ENCODE results near the gene TADA2B.
A peak's percentile ranks its signal among the peaks of the same experiment; 100 is the strongest.
"Not testable (repeated sequence)": the region's sequence is repeated elsewhere in the genome, so short reads cannot be mapped to it uniquely, and the experiment has no call there.

Gene TADA2B

GRCh38 chr4:7096236-7096635 is 53.1 kb downstream of the TADA2B start:
- no peak for TF ChIP-seq EZH2phosphoT487 (IDR thresholded peaks at IDR 0.05; ENCODE audit: borderline replicate concordance)
- TF ChIP-seq, protein P1, sequence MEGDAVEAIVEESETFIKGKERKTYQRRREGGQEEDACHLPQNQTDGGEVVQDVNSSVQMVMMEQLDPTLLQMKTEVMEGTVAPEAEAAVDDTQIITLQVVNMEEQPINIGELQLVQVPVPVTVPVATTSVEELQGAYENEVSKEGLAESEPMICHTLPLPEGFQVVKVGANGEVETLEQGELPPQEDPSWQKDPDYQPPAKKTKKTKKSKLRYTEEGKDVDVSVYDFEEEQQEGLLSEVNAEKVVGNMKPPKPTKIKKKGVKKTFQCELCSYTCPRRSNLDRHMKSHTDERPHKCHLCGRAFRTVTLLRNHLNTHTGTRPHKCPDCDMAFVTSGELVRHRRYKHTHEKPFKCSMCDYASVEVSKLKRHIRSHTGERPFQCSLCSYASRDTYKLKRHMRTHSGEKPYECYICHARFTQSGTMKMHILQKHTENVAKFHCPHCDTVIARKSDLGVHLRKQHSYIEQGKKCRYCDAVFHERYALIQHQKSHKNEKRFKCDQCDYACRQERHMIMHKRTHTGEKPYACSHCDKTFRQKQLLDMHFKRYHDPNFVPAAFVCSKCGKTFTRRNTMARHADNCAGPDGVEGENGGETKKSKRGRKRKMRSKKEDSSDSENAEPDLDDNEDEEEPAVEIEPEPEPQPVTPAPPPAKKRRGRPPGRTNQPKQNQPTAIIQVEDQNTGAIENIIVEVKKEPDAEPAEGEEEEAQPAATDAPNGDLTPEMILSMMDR (conservative IDR thresholded peaks at IDR 0.05; ENCODE audit: low read length), result no peak
- Histone ChIP-seq H3K9me3 (ENCODE audit: insufficient read depth, low read depth, low read length) (no peaks in the 10 kb centered on the region), H3K9me2 (replicated peaks; ENCODE audit: low read depth, low read length) (no peaks in the 10 kb centered on the region), H3F3A (ENCODE audit: low read depth) (no peaks in the 10 kb centered on the region), H3K36me3 (ENCODE audit: insufficient read depth, low read length) (no peaks in the 10 kb centered on the region), H3K27me3 (ENCODE audit: insufficient read depth, low read length, poor library complexity, severe bottlenecking) (no peaks in the 10 kb centered on the region), H3K9ac (ENCODE audit: low read depth, low read length, poor library complexity, severe bottlenecking) (no peak overlapping the region), H3K4me3 (ENCODE audit: low read length, poor library complexity, severe bottlenecking) (no peak overlapping the region), H4K20me1 (ENCODE audit: insufficient read depth, low read length, poor library complexity, severe bottlenecking) (no peaks in the 10 kb centered on the region), H3K4me2 (ENCODE audit: low read depth, low read length, poor library complexity, severe bottlenecking) (no peak overlapping the region), H2AFZ (ENCODE audit: low read length) (no peak overlapping the region), H3K79me2 (ENCODE audit: insufficient read depth, low read length) (no peaks in the 10 kb centered on the region), H3K4me1 (ENCODE audit: insufficient read depth, low read length, poor library complexity, severe bottlenecking) (no peaks in the 10 kb centered on the region)

GRCh38 chr4:7101692-7102515 is 58.7 kb downstream of the TADA2B start:
- Histone ChIP-seq H3K4me2 (ENCODE audit: low read depth, low read length, poor library complexity, severe bottlenecking) (peak overlapping the region; percentile 97), H4K20me1 (ENCODE audit: insufficient read depth, low read length, poor library complexity, severe bottlenecking) (no peaks in the 10 kb centered on the region), H3K36me3 (ENCODE audit: insufficient read depth, low read length) (no peaks in the 10 kb centered on the region), H3K9me2 (replicated peaks; ENCODE audit: low read depth, low read length) (no peaks in the 10 kb centered on the region), H2AFZ (ENCODE audit: low read length) (peak overlapping the region; percentile 68), H3K9me3 (ENCODE audit: insufficient read depth, low read depth, low read length) (no peaks in the 10 kb centered on the region), H3F3A (ENCODE audit: low read depth) (no peaks in the 10 kb centered on the region), H3K4me3 (ENCODE audit: low read length, poor library complexity, severe bottlenecking) (peak overlapping the region; percentile 76), H3K9ac (ENCODE audit: low read depth, low read length, poor library complexity, severe bottlenecking) (no peak overlapping the region), H3K27me3 (ENCODE audit: insufficient read depth, low read length, poor library complexity, severe bottlenecking) (no peaks in the 10 kb centered on the region), H3K4me1 (ENCODE audit: insufficient read depth, low read length, poor library complexity, severe bottlenecking) (peaks cover 4% of the 10 kb centered on the region), H3K79me2 (ENCODE audit: insufficient read depth, low read length) (no peaks in the 10 kb centered on the region)
- TF ChIP-seq EZH2phosphoT487 (IDR thresholded peaks at IDR 0.05; ENCODE audit: borderline replicate concordance), result no peak
- TF ChIP-seq, protein P1 (conservative IDR thresholded peaks at IDR 0.05; ENCODE audit: low read length), result peak; percentile 71

DNA sequence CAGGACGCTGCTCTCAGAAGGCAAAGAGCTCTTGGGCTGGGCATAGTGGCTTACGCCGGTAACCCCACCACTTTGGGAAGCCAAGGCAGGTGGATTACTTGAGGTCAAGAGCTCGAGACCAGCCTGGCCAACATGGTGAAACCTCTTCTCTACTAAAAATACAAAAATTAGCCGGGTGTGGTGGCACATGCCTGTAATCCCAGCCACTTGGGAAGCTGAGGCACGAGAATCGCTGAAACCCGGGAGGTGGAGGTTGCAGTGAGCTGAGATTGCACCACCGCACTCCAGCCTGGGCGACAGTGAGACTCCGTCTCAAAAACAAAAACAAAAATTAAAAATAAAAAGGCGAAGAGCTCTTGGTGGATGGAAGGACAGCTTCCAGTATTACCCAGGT is 59.3 kb downstream of the TADA2B start:
- peak overlapping the region; percentile 97 for H3K4me2 ChIP-seq (ENCODE audit: low read depth, low read length, poor library complexity, severe bottlenecking)
- not testable (repeated sequence) for H3K79me2 ChIP-seq (ENCODE audit: insufficient read depth, low read length); H3F3A ChIP-seq (ENCODE audit: low read depth); H3K36me3 ChIP-seq (ENCODE audit: insufficient read depth, low read length); H3K9me2 ChIP-seq (replicated peaks; ENCODE audit: low read depth, low read length); H4K20me1 ChIP-seq (ENCODE audit: insufficient read depth, low read length, poor library complexity, severe bottlenecking); H3K27me3 ChIP-seq (ENCODE audit: insufficient read depth, low read length, poor library complexity, severe bottlenecking); H3K4me1 ChIP-seq (ENCODE audit: insufficient read depth, low read length, poor library complexity, severe bottlenecking); H3K9me3 ChIP-seq (ENCODE audit: insufficient read depth, low read depth, low read length)
- peak overlapping the region; percentile 76 for H3K4me3 ChIP-seq (ENCODE audit: low read length, poor library complexity, severe bottlenecking)
- H2AFZ ChIP-seq (ENCODE audit: low read length), result peak overlapping the region; percentile 94
- peak overlapping the region; percentile 66 for H3K9ac ChIP-seq (ENCODE audit: low read depth, low read length, poor library complexity, severe bottlenecking)

Data from Loucy (cell line).